ENCODE measurements around the gene ZNF428. TPM values are rescaled to one million over a fixed set of nuclear protein-coding genes. Genes with fewer than 3 reads are reported as not detected.

ZNF428 gene
- total and polyA plus RNA-seq, 2 experiments from 2014 or later: 21.1 to 23.9 TPM

DNA sequence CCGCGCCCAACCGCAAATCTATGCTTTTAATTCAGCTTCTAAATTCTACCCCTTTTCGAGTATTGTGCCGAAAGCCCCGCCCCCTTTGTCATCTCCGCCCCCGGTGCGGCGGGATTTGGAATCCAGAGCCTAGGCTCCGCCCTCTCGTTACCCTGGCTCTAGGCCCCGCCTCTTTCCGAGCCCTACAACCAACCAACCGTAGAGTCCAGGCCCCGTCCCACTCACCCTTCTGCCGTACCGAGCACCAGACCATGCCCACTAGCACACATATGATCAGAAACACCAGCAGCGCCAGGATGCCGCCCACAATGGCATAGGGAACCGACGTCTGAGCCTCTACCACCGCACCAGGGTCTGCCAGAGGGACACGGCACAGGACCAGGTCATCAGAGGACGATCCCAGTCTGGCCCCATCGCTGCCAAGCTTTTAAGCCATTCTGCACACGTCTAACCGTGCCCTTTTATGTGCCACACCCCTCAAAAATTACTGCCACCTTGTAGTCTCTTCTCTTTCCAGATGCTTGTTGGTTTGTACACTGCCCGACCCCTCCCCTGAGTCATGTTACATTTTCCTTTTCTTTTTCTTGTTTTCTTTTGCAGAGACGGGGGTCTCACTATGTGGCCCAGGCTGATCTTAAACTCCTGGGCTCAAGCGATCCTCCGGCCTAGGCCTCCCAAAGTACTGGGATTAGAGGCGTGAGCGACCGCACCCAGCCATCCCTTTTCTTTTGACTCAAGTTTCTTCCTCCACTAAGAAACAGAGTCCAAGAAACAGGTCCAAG lies 4.7 kb upstream of the ZNF428 start:
- ATAC-seq (peak; percentile 9), DNase-seq (ENCODE audit: low spot score) (peak; percentile 94)
- Histone ChIP-seq H3K36me3 (ENCODE audit: insufficient read depth) (no peaks in the 10 kb centered on the region), H3K4me3 (0 out of 2 replicates have a peak overlapping the region, but pooled peaks have one; percentile 27), H3F3A (replicated peaks; ENCODE audit: low read depth) (peaks cover 9% of the 10 kb centered on the region), H3K4me1 (ENCODE audit: insufficient read depth) (peaks cover 12% of the 10 kb centered on the region), H2AFZ (no peak overlapping the region), H4K20me1 (replicated peaks; ENCODE audit: insufficient read depth) (peaks cover 7% of the 10 kb centered on the region), H3K9me2 (ENCODE audit: insufficient read depth) (no peaks in the 10 kb centered on the region), H3K79me2 (replicated peaks; ENCODE audit: insufficient read depth) (0 out of 2 replicates have a peak, but pooled peaks cover 4% of the 10 kb centered on the region), H3K27me3 (ENCODE audit: insufficient read depth) (no peaks in the 10 kb centered on the region), H3K27ac (ENCODE audit: low read depth) (peak overlapping the region; percentile 92), H3K4me2 (peak overlapping the region; percentile 70; the same call in 1 of the 2 replicates)
- Mint-ChIP-seq H3K4me1 (peaks cover 29% of the 10 kb centered on the region), H3K27me3 (ENCODE audit: insufficient read depth, low read depth, poor library complexity) (peaks cover 23% of the 10 kb centered on the region), H3K4me3 (no peak overlapping the region; the same call in 2 of the 3 replicates), H3K36me3 (ENCODE audit: low read depth) (peaks cover 18% of the 10 kb centered on the region), H3K27ac (peak overlapping the region; percentile 66), H3K9me3 (peaks cover 3% of the 10 kb centered on the region; the same call in 2 of the 3 replicates)
- peak; percentile 44 for TF ChIP-seq POLR2AphosphoS5 (IDR thresholded peaks at IDR 0.05; ENCODE audit: low read depth)
- no peak for TF ChIP-seq ZNF114 (CRISPR knock-in tag; IDR thresholded peaks at IDR 0.05)

DNA sequence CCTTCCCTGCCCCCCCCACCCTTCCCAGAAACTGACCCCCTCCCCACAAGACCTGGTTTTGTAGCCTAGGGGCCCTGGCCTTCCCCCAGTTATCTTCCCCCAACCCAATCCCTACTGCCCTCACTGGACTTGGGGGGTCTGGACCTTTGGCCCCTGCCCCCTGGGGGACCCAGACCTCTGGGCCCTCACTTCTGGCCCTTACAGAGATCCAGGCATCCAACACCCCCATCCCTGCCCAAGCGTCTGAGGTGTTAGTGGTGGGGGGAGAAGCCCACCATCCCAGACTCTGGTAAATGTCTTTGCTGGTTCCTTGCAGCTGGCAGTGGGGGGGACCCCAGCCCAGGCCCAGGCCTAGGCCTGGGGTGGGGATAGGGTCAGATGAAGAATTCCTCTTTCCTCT lies 3.5 kb upstream of the ZNF428 start:
- Histone ChIP-seq H3K4me1 (ENCODE audit: insufficient read depth) (peaks cover 12% of the 10 kb centered on the region), H2AFZ (no peak overlapping the region), H3K4me2 (no peak overlapping the region), H4K20me1 (replicated peaks; ENCODE audit: insufficient read depth) (no peaks in the 10 kb centered on the region; the same call in none of the 2 replicates), H3F3A (replicated peaks; ENCODE audit: low read depth) (peaks cover 12% of the 10 kb centered on the region), H3K36me3 (ENCODE audit: insufficient read depth) (no peaks in the 10 kb centered on the region), H3K79me2 (replicated peaks; ENCODE audit: insufficient read depth) (peaks cover 10% of the 10 kb centered on the region; the same call in 1 of the 2 replicates), H3K9me2 (ENCODE audit: insufficient read depth) (no peaks in the 10 kb centered on the region), H3K27ac (ENCODE audit: low read depth) (no peak overlapping the region), H3K27me3 (ENCODE audit: insufficient read depth) (no peaks in the 10 kb centered on the region), H3K4me3 (no peak overlapping the region)
- peaks cover 32% of the 10 kb centered on the region for H3K4me1 Mint-ChIP-seq
- TF ChIP-seq CREB1 (CRISPR knock-in tag; IDR thresholded peaks at IDR 0.05; ENCODE audit: low read depth): no peak
- H3K27ac Mint-ChIP-seq: no peak overlapping the region
- no peak overlapping the region for H3K4me3 Mint-ChIP-seq
- peaks cover 18% of the 10 kb centered on the region for H3K36me3 Mint-ChIP-seq (ENCODE audit: low read depth)
- H3K27me3 Mint-ChIP-seq (ENCODE audit: insufficient read depth, low read depth, poor library complexity): peaks cover 23% of the 10 kb centered on the region
- no peak for DNase-seq (ENCODE audit: low spot score)
- peaks cover 3% of the 10 kb centered on the region; the same call in 2 of the 3 replicates for H3K9me3 Mint-ChIP-seq
- no peak for ATAC-seq

DNA sequence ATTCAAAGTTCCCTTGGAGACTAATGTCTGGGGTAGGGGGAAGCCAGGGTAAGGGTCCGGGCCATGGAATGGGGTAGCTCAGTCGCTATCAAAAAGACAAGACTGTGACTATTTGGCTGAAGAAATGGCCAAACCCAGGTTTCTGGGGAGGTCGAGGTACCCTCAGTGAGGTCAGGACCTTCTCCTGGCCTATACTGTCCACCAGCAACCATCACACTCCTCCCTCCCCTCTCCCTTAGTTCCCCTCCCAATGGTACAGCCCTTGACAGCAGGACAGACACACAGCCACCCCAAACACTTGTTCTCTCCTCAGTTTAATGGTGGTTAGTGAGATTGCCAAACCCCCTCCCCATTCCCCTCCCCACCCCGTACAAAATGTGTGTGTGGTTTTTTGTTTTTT lies 2.6 kb upstream of the ZNF428 start:
- ATAC-seq (no peak), DNase-seq (ENCODE audit: low spot score) (no peak)
- Mint-ChIP-seq H3K27ac (no peak overlapping the region), H3K36me3 (ENCODE audit: low read depth) (peaks cover 18% of the 10 kb centered on the region), H3K4me3 (no peak overlapping the region), H3K9me3 (peaks cover 3% of the 10 kb centered on the region; the same call in 2 of the 3 replicates), H3K27me3 (ENCODE audit: insufficient read depth, low read depth, poor library complexity) (peaks cover 23% of the 10 kb centered on the region), H3K4me1 (peaks cover 32% of the 10 kb centered on the region)
- Histone ChIP-seq H3K9me2 (ENCODE audit: insufficient read depth) (no peaks in the 10 kb centered on the region), H3K79me2 (replicated peaks; ENCODE audit: insufficient read depth) (peaks cover 14% of the 10 kb centered on the region; the same call in 1 of the 2 replicates), H3K27ac (ENCODE audit: low read depth) (no peak overlapping the region), H3K27me3 (ENCODE audit: insufficient read depth) (no peaks in the 10 kb centered on the region), H3K4me1 (ENCODE audit: insufficient read depth) (peaks cover 12% of the 10 kb centered on the region), H4K20me1 (replicated peaks; ENCODE audit: insufficient read depth) (no peaks in the 10 kb centered on the region; the same call in none of the 2 replicates), H3K4me2 (no peak overlapping the region), H3F3A (replicated peaks; ENCODE audit: low read depth) (peaks cover 12% of the 10 kb centered on the region), H2AFZ (no peak overlapping the region), H3K36me3 (ENCODE audit: insufficient read depth) (no peaks in the 10 kb centered on the region), H3K4me3 (no peak overlapping the region)
- TF ChIP-seq ZNF331 (CRISPR knock-in tag; IDR thresholded peaks at IDR 0.05; ENCODE audit: low read depth): no peak
- TF ChIP-seq EZH2 (IDR thresholded peaks at IDR 0.05; ENCODE audit: low read depth, unreplicated experiment): no peak
- no peak for TF ChIP-seq STAT1 (IDR thresholded peaks at IDR 0.05; ENCODE audit: unreplicated experiment)
- no peak for TF ChIP-seq NANOG (IDR thresholded peaks at IDR 0.05; ENCODE audit: borderline replicate concordance)
- TF ChIP-seq, protein P1, sequence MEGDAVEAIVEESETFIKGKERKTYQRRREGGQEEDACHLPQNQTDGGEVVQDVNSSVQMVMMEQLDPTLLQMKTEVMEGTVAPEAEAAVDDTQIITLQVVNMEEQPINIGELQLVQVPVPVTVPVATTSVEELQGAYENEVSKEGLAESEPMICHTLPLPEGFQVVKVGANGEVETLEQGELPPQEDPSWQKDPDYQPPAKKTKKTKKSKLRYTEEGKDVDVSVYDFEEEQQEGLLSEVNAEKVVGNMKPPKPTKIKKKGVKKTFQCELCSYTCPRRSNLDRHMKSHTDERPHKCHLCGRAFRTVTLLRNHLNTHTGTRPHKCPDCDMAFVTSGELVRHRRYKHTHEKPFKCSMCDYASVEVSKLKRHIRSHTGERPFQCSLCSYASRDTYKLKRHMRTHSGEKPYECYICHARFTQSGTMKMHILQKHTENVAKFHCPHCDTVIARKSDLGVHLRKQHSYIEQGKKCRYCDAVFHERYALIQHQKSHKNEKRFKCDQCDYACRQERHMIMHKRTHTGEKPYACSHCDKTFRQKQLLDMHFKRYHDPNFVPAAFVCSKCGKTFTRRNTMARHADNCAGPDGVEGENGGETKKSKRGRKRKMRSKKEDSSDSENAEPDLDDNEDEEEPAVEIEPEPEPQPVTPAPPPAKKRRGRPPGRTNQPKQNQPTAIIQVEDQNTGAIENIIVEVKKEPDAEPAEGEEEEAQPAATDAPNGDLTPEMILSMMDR (conservative IDR thresholded peaks at IDR 0.05; ENCODE audit: low read depth in 2 of 2): no peak
- TF ChIP-seq, protein P2, sequence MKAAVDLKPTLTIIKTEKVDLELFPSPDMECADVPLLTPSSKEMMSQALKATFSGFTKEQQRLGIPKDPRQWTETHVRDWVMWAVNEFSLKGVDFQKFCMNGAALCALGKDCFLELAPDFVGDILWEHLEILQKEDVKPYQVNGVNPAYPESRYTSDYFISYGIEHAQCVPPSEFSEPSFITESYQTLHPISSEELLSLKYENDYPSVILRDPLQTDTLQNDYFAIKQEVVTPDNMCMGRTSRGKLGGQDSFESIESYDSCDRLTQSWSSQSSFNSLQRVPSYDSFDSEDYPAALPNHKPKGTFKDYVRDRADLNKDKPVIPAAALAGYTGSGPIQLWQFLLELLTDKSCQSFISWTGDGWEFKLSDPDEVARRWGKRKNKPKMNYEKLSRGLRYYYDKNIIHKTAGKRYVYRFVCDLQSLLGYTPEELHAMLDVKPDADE (IDR thresholded peaks at IDR 0.05): no peak
